B cell (primary cell): ENCODE results near the gene STEEP1. TPM values are rescaled to one million over a fixed set of nuclear protein-coding genes. Genes with fewer than 3 reads are reported as not detected.

Experiments
- ATAC-seq: fragments of 200-7000 bp; cut with Tn5 transposase; one replicate; pipeline ENCODE4 v1.10.0; 2021; ENCODE audit warnings: low read depth, mild to moderate bottlenecking, moderate number of reproducible peaks, moderate library complexity
- CTCF ChIA-PET: fragments of 350-600 bp; sonication (Branson Sonifier 250); formaldehyde crosslinking; loops from one replicate; lab custom pipeline; 2021; ENCODE audit warnings: antibody characterized with exemption, inconsistent platforms; lab: Charles Lee
- POLR2A ChIA-PET: fragments of 350-600 bp; sonication (Branson Sonifier 250); formaldehyde crosslinking; loops from one replicate; lab custom pipeline; 2021; ENCODE audit warnings: antibody characterized with exemption; lab: Charles Lee
- DNase-seq: peaks from one replicate; pipeline ENCODE4 v3.0.0; 2013
- H2AFZ ChIP-seq: 2 replicates; pipeline ENCODE4 v1.6.1; 2012; ENCODE audit warnings: mild to moderate bottlenecking, low read depth, low read length; ENCODE audit not compliant: insufficient read depth, poor library complexity, severe bottlenecking
- H3K27ac ChIP-seq, 2 donors: 1 replicate in 1 of 2; 2 replicates in 1 of 2; pipeline ENCODE4 v1.5.1; 2012 to 2013; ENCODE audit warnings: low read length in 2 of 2, mild to moderate bottlenecking in 2 of 2, moderate library complexity in 1 of 2
- H3K27me3 ChIP-seq, 4 experiments: fragments of 200-600 bp in 1 of 4; sonication (generic) in 1 of 4; replicated peaks in 1 of 4; 1 replicate in 2 of 4; 2 replicates in 2 of 4; pipeline versions ENCODE4 v1.6.1 to v1.7.0; 2013 to 2016; ENCODE audit warnings: low read length in 3 of 4, mild to moderate bottlenecking in 2 of 4, mixed read lengths in 1 of 4, moderate library complexity in 1 of 4; ENCODE audit not compliant: insufficient read depth in 4 of 4, control insufficient read depth in 3 of 4; ENCODE audit errors: control extremely low read depth in 1 of 4
- H3K36me3 ChIP-seq, 2 experiments: replicated peaks in 1 of 2; 1 replicate in 1 of 2; 2 replicates in 1 of 2; pipeline versions ENCODE4 v1.6.1 to v1.7.1; 2013; ENCODE audit warnings: low read length in 1 of 2; ENCODE audit not compliant: insufficient read depth in 2 of 2, control insufficient read depth in 1 of 2; ENCODE audit errors: control extremely low read depth in 1 of 2, extremely low read depth in 1 of 2
- H3K4me1 ChIP-seq, 2 donors: fragments of 200-600 bp in 1 of 2; sonication (generic) in 1 of 2; 1 replicate in 1 of 2; 2 replicates in 1 of 2; pipeline versions ENCODE4 v1.5.1 to v1.6.1; 2013 to 2017; ENCODE audit warnings: low read length in 2 of 2; ENCODE audit not compliant: control insufficient read depth in 2 of 2, insufficient read depth in 2 of 2
- H3K4me2 ChIP-seq: replicated peaks from 2 replicates; pipeline ENCODE3; 2012; ENCODE audit warnings: mild to moderate bottlenecking, low read depth, low read length; ENCODE audit not compliant: poor library complexity, severe bottlenecking
- H3K4me3 ChIP-seq, 5 experiments: fragments of 200-600 bp in 1 of 5; sonication (generic) in 1 of 5; 1 replicate in 3 of 5; 2 replicates in 2 of 5; pipeline versions ENCODE4 v1.5.1 to v1.7.0; 2011 to 2016; ENCODE audit warnings: low read length in 4 of 5, mild to moderate bottlenecking in 4 of 5, low read depth in 2 of 5, control low read depth in 1 of 5, moderate library complexity in 1 of 5; ENCODE audit not compliant: insufficient read depth in 1 of 5; ENCODE audit errors: control extremely low read depth in 1 of 5, extremely low read depth in 1 of 5
- H3K79me2 ChIP-seq: fragments of 200-600 bp; sonication (generic); one replicate; pipeline ENCODE4 v1.6.0; 2016; ENCODE audit warnings: low read length; ENCODE audit not compliant: control insufficient read depth, insufficient read depth
- H3K9ac ChIP-seq: fragments of 200-600 bp; sonication (generic); 2 replicates; pipeline ENCODE4 v1.6.1; 2017; ENCODE audit warnings: mild to moderate bottlenecking, low read length, moderate library complexity
- H3K9me3 ChIP-seq, 3 donors: one replicate each; pipeline versions ENCODE4 v1.6.1 to v1.7.1; 2013; ENCODE audit warnings: low read length in 2 of 3; ENCODE audit not compliant: control insufficient read depth in 2 of 3, insufficient read depth in 1 of 3; ENCODE audit errors: control extremely low read depth in 1 of 3
- H4K20me1 ChIP-seq: 2 replicates; pipeline ENCODE4 v1.6.0; 2012; ENCODE audit warnings: mild to moderate bottlenecking, low read length; ENCODE audit not compliant: insufficient read depth, control insufficient read depth, poor library complexity, severe bottlenecking
- H3K27ac Mint-ChIP-seq: one replicate; pipeline ENCODE4 v1.8.0; 2021; ENCODE audit warnings: mixed read lengths
- H3K27me3 Mint-ChIP-seq: one replicate; pipeline ENCODE4 v1.8.0; 2021; ENCODE audit warnings: mixed read lengths
- H3K4me1 Mint-ChIP-seq: one replicate; pipeline ENCODE4 v1.8.0; 2021; ENCODE audit warnings: mixed read lengths
- H3K4me3 Mint-ChIP-seq: one replicate; pipeline ENCODE4 v1.8.0; 2021; ENCODE audit warnings: mixed read lengths
- H3K9me3 Mint-ChIP-seq: one replicate; pipeline ENCODE4 v1.8.0; 2022; ENCODE audit warnings: mixed read lengths; ENCODE audit not compliant: insufficient read depth
- EZH2 ChIP-seq: IDR thresholded peaks from 2 replicates; pipeline ENCODE4 v1.6.1; 2012; ENCODE audit warnings: borderline replicate concordance, low read depth, mild to moderate bottlenecking, moderate library complexity, low read length; ENCODE audit not compliant: insufficient read depth, poor library complexity, severe bottlenecking
- WGBS: methylation state at CpG from one replicate; pipeline ENCODE4 v1.1.5; 2013; ENCODE audit warnings: missing lambda C conversion rate; ENCODE audit not compliant: insufficient coverage; 5-methylcytosine and 5-hydroxymethylcytosine counted together
- intact Hi-C: fragments of 100-400 bp; cut with micrococcal nuclease; formaldehyde crosslinking; loops from one replicate; pipeline ENCODE4 v1.10.0; 2022
- polyA plus RNA-seq: library from polyadenylated mRNA; depleted of rRNA; stranded (reverse); fragments of >200 nt; gene quantifications from 2 replicates; pipeline ENCODE4 v1.2.3, GENCODE V29; 2012
- total RNA-seq, 2 donors: library from RNA; stranded (reverse); fragments of 120-200 nt in 1 of 2; gene quantifications; 1 replicate in 1 of 2; 2 replicates in 1 of 2; pipeline versions ENCODE4 v1.2.3 to v1.2.4, GENCODE V29; 2013 to 2022
- TF ChIP-seq, protein P1 (sequence below): fragments of 200-600 bp; IDR thresholded peaks from one replicate; pipeline ENCODE4 v1.8.0; 2022; ENCODE audit warnings: antibody characterized with exemption, mild to moderate bottlenecking

STEEP1 gene
- total and polyA plus RNA-seq, 2 donors (not counting 1 experiment from before 2014, with no cell fraction given), result 12.0 to 27.6 TPM

DNA sequence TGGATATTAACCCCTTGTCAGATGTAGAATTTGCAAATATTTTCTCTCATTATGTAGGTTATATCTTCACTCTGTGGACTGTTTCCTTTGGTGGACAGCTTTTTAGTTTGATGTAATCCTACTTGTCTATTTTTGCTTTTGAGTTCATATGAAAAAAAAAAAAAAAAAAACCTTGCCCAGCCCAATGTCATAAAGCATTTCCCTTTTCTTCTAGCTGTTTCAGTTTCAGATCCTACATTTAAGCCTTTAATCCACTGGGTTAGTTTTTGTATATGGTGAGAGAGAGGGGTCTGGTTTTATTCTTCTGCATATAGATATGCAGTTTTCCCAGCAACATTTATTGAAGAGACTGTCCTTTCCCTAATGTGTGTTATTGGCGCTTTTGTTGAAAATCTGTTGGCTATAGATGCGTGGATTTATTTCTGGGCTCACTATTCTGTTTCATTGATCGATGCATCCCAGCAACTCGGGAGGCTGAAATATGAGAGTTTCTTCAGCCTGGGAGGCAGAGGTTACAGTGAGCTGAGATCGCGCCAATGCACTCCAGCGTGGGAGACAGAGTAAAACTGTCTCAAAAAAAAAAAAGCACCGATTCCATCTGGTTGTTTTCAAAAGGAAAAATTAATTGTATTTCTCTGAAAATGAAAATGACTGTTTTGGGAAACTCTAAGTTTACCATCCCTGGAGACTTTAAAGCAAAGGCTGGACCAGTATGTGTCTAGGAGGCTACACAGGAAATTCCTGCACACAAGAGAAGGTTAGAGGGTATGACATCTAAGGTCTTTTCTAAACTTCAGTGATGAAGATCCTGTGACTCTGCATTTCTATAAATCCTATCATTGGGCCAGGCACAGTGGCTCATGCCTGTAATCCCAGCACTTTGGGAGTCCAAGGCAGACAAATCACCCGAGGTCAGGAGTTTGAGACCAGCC is 35.6 kb downstream of the STEEP1 start:
- H4K20me1 ChIP-seq, result no peaks in the 10 kb centered on the region
- ATAC-seq (peak; percentile 64), DNase-seq (peak; percentile 53)
- no peaks in the 10 kb centered on the region for H3K9me3 Mint-ChIP-seq
- no peaks in the 10 kb centered on the region for H3K9me3 ChIP-seq
- H2AFZ ChIP-seq, result no peak overlapping the region
- ChIA-PET CTCF (interaction anchor here (0.5 to 1.0 kb wide), 6 partner anchors 17 to 675 kb away, joined by 3 to 5 read pairs (median 4); no protein-coding TSS in a partner anchor), POLR2A (interaction anchor here (0.6 to 0.9 kb wide), 4 partner anchors 36 to 60 kb away, joined by 3 to 10 read pairs (median 4); partner anchors contain the start of genes STEEP1 and UBE2A)
- peak overlapping the region in 2 of 5 experiments; percentile 25 to 39 for H3K4me3 ChIP-seq
- peak overlapping the region; percentile 5 to 65 for H3K27ac ChIP-seq
- peak overlapping the region; percentile 62 for H3K4me2 ChIP-seq
- peaks cover 9 to 21% of the 10 kb centered on the region in 2 donors for H3K4me1 ChIP-seq
- TF ChIP-seq, protein P1, sequence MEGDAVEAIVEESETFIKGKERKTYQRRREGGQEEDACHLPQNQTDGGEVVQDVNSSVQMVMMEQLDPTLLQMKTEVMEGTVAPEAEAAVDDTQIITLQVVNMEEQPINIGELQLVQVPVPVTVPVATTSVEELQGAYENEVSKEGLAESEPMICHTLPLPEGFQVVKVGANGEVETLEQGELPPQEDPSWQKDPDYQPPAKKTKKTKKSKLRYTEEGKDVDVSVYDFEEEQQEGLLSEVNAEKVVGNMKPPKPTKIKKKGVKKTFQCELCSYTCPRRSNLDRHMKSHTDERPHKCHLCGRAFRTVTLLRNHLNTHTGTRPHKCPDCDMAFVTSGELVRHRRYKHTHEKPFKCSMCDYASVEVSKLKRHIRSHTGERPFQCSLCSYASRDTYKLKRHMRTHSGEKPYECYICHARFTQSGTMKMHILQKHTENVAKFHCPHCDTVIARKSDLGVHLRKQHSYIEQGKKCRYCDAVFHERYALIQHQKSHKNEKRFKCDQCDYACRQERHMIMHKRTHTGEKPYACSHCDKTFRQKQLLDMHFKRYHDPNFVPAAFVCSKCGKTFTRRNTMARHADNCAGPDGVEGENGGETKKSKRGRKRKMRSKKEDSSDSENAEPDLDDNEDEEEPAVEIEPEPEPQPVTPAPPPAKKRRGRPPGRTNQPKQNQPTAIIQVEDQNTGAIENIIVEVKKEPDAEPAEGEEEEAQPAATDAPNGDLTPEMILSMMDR, result no peak
- TF ChIP-seq EZH2, result no peak
- intact Hi-C loops, result loop anchor here (1.0 kb wide), 1 partner anchor 13 kb away; no protein-coding TSS in a partner anchor
- peak overlapping the region; percentile 43 for H3K9ac ChIP-seq
- no peaks in the 10 kb centered on the region for H3K27me3 Mint-ChIP-seq
- H3K79me2 ChIP-seq, result no peaks in the 10 kb centered on the region
- no peaks in the 10 kb centered on the region for H3K36me3 ChIP-seq
- 83% methylated on average over 1 of the region's 9 CpGs for WGBS
- H3K4me1 Mint-ChIP-seq, result peaks cover 22% of the 10 kb centered on the region
- peak overlapping the region; percentile 76 for H3K27ac Mint-ChIP-seq
- H3K27me3 ChIP-seq, result no peaks in the 10 kb centered on the region
- peak overlapping the region; percentile 46 for H3K4me3 Mint-ChIP-seq
